Measurements from ENCODE around the gene C6orf141.
A peak's percentile ranks its signal among the peaks of the same experiment; 100 is the strongest.

Gene C6orf141

GRCh38 chr6:49528571-49528970 lies 21.9 kb upstream of the C6orf141 start:
- TF ChIP-seq GABPA (IDR thresholded peaks at IDR 0.05; ENCODE audit: low read depth) (no peak), POLR2AphosphoS5 (IDR thresholded peaks at IDR 0.05; ENCODE audit: low read depth) (no peak), REST (IDR thresholded peaks at IDR 0.05; ENCODE audit: insufficient replicate concordance, low read depth) (no peak), CTCF (IDR thresholded peaks at IDR 0.05; ENCODE audit: insufficient read depth, low read length) (no peak), SPI1 (IDR thresholded peaks at IDR 0.05; ENCODE audit: borderline replicate concordance, low read depth) (no peak)
- Histone ChIP-seq H3K27me3 (ENCODE audit: insufficient read depth, poor library complexity, severe bottlenecking) (no peaks in the 10 kb centered on the region), H3K4me3 (replicated peaks; ENCODE audit: insufficient read depth, low read length) (no peak overlapping the region), H3K27ac (replicated peaks) (no peak overlapping the region)
- DNase-seq (ENCODE audit: low read depth in 1 of 2, low spot score in 1 of 2) = no peak

GRCh38 chr6:49530141-49530776 lies 20.2 kb upstream of the C6orf141 start:
- Histone ChIP-seq H3K27me3 (ENCODE audit: insufficient read depth, poor library complexity, severe bottlenecking) (no peaks in the 10 kb centered on the region), H3K27ac (replicated peaks) (no peak overlapping the region), H3K4me3 (replicated peaks; ENCODE audit: insufficient read depth, low read length) (no peak overlapping the region)
- TF ChIP-seq CTCF (IDR thresholded peaks at IDR 0.05; ENCODE audit: insufficient read depth, low read length) = no peak
- TF ChIP-seq GABPA (IDR thresholded peaks at IDR 0.05; ENCODE audit: low read depth) = no peak
- no peak for TF ChIP-seq SPI1 (IDR thresholded peaks at IDR 0.05; ENCODE audit: borderline replicate concordance, low read depth)
- no peak for TF ChIP-seq REST (IDR thresholded peaks at IDR 0.05; ENCODE audit: insufficient replicate concordance, low read depth)
- no peak for TF ChIP-seq POLR2AphosphoS5 (IDR thresholded peaks at IDR 0.05; ENCODE audit: low read depth)
- no peak for DNase-seq (ENCODE audit: low read depth in 1 of 2, low spot score in 1 of 2)

- DNase-seq (ENCODE audit: low read depth in 1 of 2, low spot score in 1 of 2) = peak in 1 of 2 experiments; percentile 18
- Histone ChIP-seq H3K27ac (replicated peaks) (no peak overlapping the region), H3K4me3 (replicated peaks; ENCODE audit: insufficient read depth, low read length) (no peak overlapping the region), H3K27me3 (ENCODE audit: insufficient read depth, poor library complexity, severe bottlenecking) (no peaks in the 10 kb centered on the region)
- TF ChIP-seq CTCF (IDR thresholded peaks at IDR 0.05; ENCODE audit: insufficient read depth, low read length) (peak; percentile 56), SPI1 (IDR thresholded peaks at IDR 0.05; ENCODE audit: borderline replicate concordance, low read depth) (no peak)
Measured at GRCh38 chr6:49531774-49532569, 18.5 kb upstream of the C6orf141 start.

All from HL-60 (cell line).